Astrocyte of the cerebellum (primary cell): Measurements from ENCODE around the gene C1QL2.

Experiments used
- DNase-seq: peaks from one replicate; pipeline ENCODE4 v3.0.0-alpha.2; 2011; ENCODE audit warnings: low read depth
- H3K4me3 ChIP-seq: 2 replicates; pipeline ENCODE4 v1.5.1; 2011; ENCODE audit warnings: mild to moderate bottlenecking, low read depth, low read length, moderate library complexity
- CTCF ChIP-seq: IDR thresholded peaks from 2 replicates; pipeline ENCODE4 v1.5.1; 2012; ENCODE audit warnings: low read length, low read depth, moderate library complexity, mild to moderate bottlenecking; ENCODE audit errors: missing control alignments
- in situ Hi-C: cut with HindIII; loops from 2 replicates; pipeline ENCODE4 v1.10.0; 2017; ENCODE audit warnings: low sequenced_read_pairs

Gene C1QL2

GRCh38 chr2:119158563-119159347, at the start of gene C1QL2:
TSS of gene C1QL2 (minus strand) at chr2:119158751. CDS start at chr2:119158269, 482 bp downstream.
- in situ Hi-C loops, result no loop called here
- no peak for DNase-seq
- H3K4me3 ChIP-seq, result no peak within 1 kb of the TSS
- no peak for TF ChIP-seq CTCF

GRCh38 chr2:119207447-119207846, 48.9 kb upstream of the C1QL2 start:
- no peak for DNase-seq
- no peak overlapping the region for H3K4me3 ChIP-seq
- no peak for TF ChIP-seq CTCF
- in situ Hi-C loops, result no loop called here

- no peak for DNase-seq
- no peak overlapping the region for H3K4me3 ChIP-seq
- TF ChIP-seq CTCF, result no peak
- in situ Hi-C loops, result no loop called here
These were observed 47.6 kb upstream of the C1QL2 start for GRCh38 chr2:119206201-119206600.

- in situ Hi-C loops, result no loop called here
- no peak overlapping the region for H3K4me3 ChIP-seq
- TF ChIP-seq CTCF, result no peak
- no peak for DNase-seq
These were observed 46.6 kb upstream of the C1QL2 start for GRCh38 chr2:119205001-119205706.

GRCh38 chr2:119204525-119204924, 46.0 kb upstream of the C1QL2 start:
- in situ Hi-C loops, result no loop called here
- DNase-seq, result no peak
- H3K4me3 ChIP-seq, result no peak overlapping the region
- no peak for TF ChIP-seq CTCF

- TF ChIP-seq CTCF, result no peak
- DNase-seq, result no peak
- in situ Hi-C loops, result no loop called here
- H3K4me3 ChIP-seq, result no peak overlapping the region
These were observed 44.2 kb upstream of the C1QL2 start for GRCh38 chr2:119202610-119203310.
